CD4-positive, alpha-beta T cell treated with Interleukin-17A for 1 hour (primary cell): Measurements from ENCODE around the gene HEATR5B.
"Not testable (repeated sequence)": the region's sequence is repeated elsewhere in the genome, so short reads cannot be mapped to it uniquely, and the experiment has no call there.

ENCODE experiments used
- DNase-seq: peaks from one replicate; pipeline ENCODE4 v3.0.0-alpha.2; 2020

Gene HEATR5B

DNA sequence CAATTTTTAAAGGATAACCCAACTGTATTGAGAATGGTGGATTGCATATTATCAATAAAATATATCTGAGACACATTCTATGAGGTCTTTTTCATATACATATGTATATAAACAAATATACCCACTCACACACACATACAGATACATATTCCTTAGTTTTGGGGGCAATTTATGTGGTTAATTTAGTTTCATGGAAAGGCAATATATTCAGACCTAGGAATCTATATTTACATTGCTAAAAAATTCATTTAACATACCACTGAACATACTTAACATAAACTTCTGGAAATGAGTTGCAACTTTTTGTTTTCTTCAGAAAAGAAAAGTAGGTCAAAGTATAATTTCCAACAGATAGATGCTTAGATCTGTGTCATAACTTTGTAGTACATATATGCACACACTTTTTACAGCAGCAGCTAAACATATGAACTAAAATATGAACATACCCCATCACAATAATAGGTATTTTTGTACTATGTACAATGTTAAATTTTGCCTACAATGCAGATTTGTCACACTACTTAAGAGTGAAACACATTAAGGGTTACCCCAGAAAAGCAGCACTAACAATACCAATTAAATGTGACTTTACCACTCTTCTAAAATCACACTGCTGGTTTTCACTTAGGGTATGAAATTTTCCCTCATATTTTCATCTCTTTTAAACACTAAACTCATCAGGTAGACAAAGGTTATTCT is 23.0 kb downstream of the HEATR5B start:
- DNase-seq = no peak

DNA sequence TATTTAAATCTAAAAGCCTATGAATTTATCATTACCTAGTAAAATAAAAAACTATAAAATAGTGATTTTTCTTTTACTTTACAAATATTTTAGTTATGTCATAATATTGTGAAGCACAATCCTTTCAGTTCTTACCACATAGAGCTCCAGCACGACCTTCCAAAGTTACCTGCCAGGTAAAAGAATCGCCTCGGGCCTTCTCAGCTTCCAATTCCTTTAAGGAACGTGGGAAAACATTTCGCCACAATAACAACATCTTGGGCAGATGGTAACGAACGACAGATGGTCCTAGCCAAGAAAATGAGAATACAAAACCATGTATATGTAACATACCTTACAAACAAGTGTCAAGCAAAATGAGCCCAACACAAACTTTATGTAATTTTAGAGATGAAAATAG is 23.7 kb downstream of the HEATR5B start:
- no peak for DNase-seq

DNA sequence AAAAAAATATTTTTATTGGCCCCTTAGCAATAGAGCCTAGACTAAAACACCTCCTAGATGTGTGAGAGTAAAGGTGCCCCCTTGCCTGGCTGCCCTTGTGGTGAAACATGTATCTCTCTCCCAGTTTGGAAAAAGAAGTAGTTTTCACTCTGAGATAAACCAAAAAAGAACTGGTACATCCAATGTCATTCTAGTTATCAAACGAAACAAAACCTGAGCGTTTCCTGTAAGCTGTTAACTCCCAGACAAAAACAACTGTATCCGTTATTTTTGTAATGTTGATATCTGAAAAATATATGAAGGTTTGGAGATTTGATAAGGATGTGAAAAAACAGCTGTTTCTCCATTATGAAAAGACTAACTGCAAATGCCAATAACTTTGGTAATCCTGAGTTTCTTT is 24.3 kb downstream of the HEATR5B start:
- no peak for DNase-seq

DNA sequence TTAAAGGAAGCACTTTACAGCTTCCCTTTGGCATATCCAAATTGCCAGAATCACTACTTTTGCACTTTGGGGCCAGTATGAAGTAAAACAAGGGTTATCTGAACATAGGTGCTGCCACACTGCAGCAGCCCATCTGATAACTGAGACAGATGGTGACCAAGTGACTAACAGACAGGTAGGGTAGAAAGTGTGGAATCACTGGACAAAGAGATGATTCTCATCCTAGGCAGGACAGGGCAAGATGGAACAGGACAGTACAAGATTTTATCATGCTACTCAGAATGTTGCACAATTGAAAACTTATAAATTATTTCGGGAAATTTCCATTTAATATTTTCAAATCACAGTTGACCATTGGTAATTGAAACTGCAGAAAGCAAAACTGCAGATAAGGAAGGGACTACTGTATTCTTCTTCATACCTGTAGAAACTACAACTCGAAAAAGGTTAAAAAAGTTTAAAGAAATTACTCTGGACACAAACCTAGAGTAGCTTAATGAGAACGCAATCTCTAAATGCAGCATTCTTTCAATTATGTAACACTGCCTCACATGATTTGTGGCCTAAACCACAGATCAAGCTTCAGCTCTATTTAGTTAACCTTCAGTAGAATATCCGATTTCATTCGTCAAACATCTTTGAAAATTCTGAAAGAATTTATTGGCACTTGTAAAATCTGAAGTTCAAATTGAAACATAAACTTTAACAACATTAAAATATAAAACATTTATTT is 31.4 kb downstream of the HEATR5B start:
- no peak for DNase-seq

DNA sequence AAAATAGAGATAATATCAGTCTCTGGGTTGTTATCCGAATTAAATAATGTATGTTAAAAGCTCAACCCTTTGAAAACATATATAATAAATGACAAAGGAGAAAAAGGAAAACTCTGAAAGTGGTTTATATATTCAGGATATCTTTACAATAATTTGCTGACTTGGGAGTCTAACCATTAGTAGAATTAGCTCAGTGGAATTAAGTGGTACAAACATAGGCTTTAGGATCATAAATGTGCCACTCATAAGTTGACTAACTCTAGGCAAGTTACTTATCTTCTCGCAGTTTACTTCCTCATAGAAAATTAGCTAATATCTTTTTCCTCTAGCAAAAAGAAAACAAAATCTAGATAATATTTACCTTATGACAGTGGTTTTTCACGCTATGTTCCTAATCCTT is 44.6 kb downstream of the HEATR5B start:
- no peak for DNase-seq

DNA sequence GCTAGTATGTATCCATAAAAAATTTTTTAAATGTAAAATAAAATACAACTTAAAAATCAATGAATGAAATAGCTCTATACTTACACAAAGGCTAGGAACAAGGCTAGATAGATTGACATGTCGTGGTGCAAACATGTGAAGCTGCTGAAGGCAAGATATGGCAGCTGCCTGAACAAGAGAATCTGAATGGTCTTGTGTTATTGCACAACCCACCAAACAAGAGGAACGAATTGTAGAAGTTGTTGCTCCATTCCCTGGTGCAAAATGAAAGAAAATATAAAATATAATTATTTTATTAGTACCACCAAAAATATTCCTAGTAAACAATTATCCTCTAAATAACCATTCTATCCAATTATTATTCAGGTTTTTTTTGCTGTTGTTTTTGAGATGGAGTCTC is 46.4 kb downstream of the HEATR5B start:
- DNase-seq = no peak

DNA sequence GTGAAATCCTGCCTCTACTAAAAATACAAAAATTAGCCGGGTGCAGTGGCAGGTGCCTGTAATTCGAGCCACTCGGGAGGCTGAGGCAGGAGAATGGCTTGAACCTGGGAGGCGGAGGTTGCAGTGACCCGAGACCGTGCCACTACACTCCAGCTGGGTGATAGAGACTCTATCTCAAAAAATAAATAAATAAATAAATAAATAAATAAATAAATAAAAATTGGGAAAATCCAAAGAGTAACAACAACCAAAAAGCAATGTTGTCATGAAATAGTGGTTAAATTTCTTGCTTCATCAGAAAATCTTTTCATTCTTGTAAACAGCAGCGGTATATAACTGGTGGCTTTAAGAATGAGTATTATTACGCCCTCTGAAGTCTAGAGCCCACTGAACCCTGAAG is 54.4 kb downstream of the HEATR5B start:
- no peak for DNase-seq

DNA sequence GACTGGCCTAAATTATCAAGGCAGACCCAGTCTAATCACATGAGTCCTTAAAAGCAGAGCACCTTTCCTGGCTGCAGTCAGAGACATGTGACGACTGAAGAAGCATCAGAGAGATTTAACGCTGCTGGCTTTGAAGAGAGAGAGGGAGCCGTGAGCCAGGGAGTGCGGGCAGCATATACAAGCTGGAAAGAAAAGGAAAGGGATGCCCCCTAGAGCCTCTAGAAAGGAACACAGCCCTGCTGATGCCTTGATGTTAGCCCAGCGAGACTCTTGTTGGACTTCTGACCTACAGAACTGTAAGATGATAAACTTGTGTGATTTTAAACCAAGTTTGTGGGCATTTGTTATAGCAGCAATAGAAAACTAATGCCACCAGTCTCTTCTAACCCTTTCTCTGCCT is 58.1 kb downstream of the HEATR5B start:
- DNase-seq = no peak

DNA sequence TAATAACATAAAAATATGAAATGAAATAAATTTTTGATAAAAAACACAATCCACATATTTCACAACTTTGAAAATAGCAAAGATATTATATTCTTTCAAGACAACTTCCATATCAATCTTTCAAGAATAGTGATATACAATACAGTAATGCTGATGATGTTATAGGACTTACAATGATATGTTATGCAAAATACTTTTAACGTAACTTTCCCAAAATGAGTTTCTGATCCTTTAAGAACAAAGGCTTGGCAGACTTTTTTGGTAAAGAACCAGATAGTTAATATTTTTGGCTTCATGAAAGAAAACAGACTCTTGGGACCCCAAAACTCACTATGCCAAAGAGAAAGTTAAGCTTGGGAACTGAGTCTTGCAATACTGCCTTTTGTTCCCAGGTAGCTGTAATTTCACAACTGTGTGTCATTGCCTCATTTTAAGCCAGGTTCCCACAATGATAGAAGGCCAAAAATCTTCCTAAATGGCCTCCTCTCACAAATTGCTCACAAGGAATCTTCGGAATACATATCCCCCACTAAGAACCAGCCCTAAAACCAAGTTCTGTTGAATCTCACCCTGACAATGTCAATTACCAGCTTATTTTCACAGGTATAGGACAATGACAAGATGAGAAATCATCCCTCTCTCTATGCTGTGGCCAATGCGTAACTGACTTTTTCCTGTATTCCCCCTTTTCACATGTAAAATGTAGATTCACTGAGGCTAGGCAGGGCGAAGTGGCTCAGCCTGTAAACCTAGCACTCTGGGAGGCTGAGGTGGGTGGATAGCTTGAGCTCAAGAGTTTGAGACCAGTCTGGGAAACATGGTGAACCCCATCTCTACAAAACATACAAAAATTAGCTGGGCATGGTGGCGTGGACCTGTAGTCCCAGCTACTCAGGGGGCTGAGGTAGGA is 63.0 kb downstream of the HEATR5B start:
- DNase-seq = no peak

DNA sequence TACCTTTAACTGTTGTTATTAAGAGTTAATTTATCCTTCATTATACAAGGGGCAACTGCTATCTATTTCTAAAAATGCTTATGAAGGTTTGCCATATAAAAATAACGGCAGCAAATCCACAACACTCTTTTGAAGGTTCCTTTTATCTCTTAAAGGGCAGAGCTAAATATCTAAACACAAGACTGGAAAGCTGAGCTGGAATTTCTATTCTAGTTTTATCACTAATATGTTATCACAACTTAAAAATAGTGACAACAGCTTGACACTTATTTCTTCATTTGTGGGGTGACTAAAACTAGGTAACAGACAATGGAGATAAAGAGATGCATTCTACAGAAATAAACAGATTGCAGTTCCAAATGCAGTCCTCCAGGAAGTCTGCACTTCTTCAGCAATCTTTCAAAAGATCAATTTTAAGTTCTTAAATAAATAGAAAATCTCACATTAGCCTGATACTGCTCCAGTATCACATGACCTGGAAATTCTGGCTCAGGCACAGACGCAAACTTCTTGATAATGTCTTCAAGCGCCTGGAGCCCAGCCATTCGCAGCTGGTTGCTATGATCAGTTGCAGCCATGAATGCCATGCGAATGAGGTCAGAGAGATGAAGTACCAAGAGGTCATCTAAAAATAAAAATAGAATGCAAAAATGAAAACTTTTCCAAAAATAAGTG is 63.8 kb downstream of the HEATR5B start:
- no peak for DNase-seq

DNA sequence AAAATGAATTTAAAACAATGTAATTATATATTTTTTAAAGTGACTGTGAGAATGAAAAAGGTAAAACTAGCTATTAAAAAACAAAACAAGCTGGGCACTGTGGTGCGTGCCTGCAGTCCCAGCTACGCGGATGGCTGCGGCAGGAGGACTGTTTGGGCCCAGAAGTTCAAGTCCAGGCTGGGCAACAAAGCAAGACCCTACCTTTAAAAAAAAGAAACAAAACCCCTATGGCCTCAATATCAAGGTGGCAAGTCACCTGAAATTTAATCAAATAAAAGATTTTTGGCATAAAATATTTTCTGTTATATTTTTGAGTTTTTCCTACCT is 70.9 kb downstream of the HEATR5B start:
- DNase-seq = no peak

DNA sequence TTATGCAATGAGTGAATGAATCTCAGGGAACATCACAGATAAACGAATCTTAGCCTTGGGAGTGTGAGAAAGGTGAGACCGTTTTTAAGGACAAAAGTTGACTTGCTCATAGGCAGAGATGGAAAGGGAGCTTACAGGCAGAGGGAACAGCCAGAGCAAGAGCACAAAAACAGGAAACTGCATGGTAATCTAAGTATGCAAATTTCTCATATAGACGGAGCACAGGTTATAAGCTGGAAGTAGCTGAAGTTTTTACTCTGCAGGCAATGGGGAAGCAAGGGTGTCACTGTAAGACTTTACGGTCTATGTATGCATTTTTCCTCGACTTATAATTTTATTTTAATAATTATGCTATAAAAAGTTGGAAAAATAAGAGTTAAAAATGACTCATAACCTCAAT is 73.0 kb downstream of the HEATR5B start:
- DNase-seq = no peak

DNA sequence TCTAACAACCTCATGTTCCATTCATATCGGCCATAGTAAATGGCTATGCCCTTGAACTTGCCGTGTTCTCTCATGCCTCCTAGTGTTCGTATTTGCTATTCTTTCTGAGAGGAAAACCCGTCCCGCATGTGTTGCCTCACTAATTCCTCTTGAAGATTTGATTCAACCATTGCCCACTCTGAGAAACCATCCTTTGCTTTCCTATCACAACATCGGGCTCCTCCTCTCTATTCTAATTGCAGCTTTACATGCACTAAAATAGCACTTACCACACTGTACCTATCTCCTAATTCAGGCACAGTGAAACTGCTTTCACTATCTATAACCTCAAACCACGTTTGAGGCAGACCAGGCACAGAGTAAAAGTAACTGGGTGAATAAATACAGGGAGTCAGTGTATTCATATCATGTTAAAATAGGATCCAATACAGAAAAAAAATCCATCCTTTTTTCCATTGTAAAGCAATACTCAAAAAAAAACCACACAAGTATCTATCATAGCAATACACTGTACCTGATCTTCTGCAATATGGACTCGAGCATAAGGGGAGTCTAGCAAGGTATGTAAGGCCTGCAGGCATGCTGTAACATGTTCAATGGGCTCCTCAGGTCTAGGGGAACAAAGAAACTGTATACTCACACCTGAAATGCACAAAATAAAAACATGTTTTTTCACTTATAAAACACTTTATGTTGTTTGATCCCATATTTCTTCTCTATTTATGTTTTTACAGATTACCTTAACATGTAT is 78.9 kb downstream of the HEATR5B start:
- peak; percentile 52 for DNase-seq

DNA sequence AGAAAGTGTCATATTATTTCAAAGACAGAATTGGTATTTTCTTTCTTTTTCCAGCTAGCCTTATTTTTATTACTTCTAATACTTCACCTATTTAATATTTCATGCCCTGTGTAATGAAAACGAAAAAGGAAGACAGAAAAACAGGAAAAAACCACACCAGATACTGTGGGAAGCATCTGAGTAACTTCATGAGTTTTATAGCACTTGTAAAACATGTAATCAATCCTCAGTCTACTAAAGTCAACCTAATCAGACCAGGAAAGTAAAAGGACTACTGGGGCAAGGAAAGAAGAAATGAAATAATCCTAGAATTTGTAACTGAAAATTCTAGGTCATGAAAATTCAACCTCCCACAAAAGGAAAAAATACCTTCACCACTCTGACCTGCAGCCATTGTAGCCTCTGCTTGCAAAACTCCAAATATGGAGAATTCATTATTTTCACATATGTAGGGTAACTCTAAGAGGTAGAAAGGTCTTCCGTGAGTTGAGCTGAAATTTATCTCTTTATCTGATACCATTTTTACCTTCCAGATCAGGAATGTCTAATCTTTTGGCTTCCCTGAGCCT is 83.1 kb downstream of the HEATR5B start:
- DNase-seq = no peak

DNA sequence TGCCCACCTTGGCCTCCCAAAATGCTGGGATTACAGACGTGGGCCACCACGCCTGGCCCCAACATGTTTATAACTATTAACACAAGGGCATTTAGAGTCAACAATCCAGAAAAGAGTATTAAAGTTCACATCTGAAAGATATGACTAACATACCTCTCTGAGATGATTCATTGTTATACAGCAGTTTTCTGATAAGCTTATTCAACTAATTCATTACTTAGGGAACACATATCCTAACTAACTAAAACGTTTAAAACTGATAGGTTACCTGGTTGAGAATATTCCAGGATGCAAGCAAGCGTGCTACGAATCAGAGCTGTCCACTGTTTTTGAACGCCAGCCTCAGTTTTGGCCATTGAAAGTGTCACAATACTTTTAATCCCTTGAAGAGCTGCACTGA is 83.9 kb downstream of the HEATR5B start:
- no peak for DNase-seq

DNA sequence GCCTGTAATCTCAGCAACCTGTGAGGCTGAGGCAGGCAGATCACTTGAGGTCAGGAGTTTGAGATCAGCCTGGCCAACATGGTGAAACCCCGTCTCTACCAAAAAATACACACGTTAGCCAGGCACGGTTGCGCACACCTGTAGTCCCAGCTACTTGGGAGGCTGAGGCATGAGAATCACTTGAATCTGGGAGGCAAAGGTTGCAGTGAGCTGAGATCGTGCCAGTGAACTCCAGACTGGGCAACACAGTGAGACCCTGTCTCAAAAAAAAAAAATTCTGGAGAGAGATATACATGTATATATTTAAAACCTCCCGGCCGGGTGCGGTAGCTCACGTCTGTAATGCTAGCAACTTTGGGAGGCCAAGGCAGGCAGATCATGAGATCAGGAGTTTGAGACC is 84.8 kb downstream of the HEATR5B start:
- DNase-seq = not testable (repeated sequence)

DNA sequence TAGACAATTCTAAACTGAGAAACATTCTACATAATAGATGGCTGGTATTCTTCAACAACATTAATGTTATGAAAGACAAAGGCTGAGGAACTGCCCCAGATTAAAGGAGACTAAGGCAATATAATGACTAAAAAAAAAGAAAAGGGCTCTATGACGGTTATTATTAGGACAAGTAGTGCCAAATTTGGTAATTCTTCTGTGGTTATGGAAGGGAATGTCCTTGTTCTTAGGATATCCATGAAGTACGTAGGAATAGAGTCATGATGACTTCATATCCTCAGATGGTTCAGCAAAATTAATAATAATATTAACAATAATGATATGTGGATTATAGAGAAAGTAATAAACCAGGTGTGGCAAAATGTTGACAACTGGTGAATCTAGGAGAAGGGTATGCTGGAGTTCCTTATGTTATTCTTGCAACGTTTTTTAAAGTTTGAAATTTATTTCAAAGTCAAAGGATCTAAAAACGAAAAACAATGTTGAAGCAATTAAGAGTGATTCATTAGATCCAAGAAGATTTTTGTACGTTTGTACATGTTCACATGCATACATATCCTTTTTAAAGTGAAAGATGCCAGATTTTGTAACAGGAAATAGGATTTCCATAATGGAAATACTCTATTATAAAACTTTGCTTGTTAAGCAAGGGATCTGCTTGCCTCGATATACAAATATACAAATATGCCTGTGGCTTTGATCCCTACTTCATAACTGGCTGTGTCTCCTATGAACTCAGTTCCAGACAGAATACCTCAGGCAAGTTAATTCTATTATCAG is 90.1 kb downstream of the HEATR5B start:
- DNase-seq = no peak

DNA sequence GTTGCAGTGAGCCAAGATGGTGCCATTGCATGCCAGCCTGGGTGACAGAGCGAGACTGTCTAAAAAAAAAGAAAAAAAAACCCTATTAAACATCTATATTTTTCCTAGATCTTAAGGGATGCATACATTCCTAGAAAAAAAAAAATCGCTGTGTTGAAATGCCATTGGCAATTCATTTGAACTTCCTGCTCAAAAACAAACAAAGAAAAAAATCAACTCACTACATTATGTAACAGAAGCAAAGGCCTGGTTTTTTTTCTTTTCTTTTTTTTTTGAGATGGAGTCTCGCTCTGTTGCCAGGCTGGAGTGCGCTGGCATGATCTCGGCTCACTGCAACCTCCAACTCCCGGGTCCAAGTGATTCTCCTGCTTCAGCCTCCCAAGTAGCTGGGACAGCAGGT is 96.2 kb downstream of the HEATR5B start:
- no peak for DNase-seq

DNA sequence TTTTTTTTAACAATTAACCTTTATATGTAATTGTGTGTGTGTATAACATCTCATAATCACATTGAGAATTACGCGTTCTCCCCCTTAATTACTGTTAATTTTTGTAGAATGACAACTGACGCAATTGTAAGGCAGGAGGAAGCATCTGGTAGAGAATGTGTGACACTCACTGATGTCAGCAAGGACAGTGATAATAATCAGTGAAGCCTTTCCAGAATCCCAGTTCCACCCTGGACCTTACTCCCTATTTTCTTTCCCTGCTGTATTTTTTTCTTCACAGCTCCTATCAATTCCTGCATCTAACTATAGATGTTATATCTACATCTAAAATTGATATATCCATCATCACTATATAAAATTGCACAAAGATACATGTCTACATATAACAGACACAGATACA is 101.7 kb downstream of the HEATR5B start:
- no peak for DNase-seq

DNA sequence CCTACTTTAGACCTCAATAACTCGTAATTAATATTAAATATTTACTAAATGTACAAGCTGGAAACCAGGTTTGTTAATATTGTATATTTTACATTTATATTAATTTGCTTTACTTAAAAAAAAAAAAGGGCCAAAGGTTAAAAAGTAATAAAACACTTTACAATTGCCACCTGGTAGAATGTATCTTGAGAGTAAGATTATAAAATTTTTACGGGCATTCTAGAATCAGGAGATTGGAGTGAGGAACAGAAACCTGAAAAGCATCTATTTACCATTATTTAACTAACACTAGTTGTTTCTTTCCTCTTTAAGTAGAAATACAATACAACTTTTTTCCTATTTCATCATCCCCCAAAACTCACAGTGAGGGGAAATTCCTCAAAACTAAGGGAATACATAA is 102.3 kb downstream of the HEATR5B start:
- no peak for DNase-seq

DNA sequence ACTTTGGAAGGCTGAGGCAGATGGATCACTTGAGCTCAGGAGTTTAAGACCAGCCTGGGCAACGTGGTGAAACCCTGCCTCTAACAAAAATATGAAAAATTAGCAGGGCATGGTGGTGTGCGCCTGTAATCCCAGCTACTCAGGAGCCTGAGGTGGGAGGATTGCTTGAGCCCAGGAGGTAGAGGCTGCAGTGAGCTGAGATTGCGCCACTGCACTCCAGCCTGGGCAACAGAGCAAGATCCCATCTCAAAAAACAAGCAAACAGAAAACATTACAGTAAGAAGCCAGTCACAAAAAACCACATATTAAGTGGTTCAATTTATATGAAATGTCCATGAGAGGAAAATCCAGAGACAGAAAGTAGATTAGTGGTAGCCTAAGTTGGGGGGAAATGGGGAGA is 105.2 kb downstream of the HEATR5B start:
- DNase-seq = not testable (repeated sequence)
